Adrenal gland (tissue), 5 donors: ENCODE data around the gene RNMT.

Experiments
- CTCF ChIP-seq, 6 experiments: fragments of 450-650 bp in 4 of 6; fragments of 200-600 bp in 2 of 6; sonication (generic) in 1 of 6; IDR thresholded peaks; 1 replicate in 5 of 6; 2 replicates in 1 of 6; pipeline versions ENCODE4 v1.5.1 to v1.8.0; 2016 to 2021; ENCODE audit warnings: antibody characterized with exemption in 6 of 6, mild to moderate bottlenecking in 2 of 6, moderate library complexity in 1 of 6
- POLR2A ChIP-seq, 2 donors: fragments of 450-650 bp; IDR thresholded peaks; one replicate each; pipeline ENCODE4 v1.6.1; 2017; ENCODE audit warnings: antibody characterized with exemption in 2 of 2, mild to moderate bottlenecking in 2 of 2, moderate library complexity in 1 of 2
- donor health status: DM: no; HTN: no; CAD: no.

GRCh38 chr18:13730481-13730880, 4.0 kb downstream of the RNMT start:
- no peak for TF ChIP-seq CTCF (IDR thresholded peaks at IDR 0.05)
- TF ChIP-seq POLR2A (IDR thresholded peaks at IDR 0.05) = no peak
